ENCODE data around the gene SLC25A44.

SLC25A44 gene

GRCh38 chr1:156241311-156241811 is 47.5 kb downstream of the SLC25A44 start:
- DNase-seq (ENCODE audit: low read depth): peak; percentile 44

- DNase-seq (ENCODE audit: low read depth): no peak
Measured at GRCh38 chr1:156241926-156242325, 48.0 kb downstream of the SLC25A44 start, which contains the start of gene BGLAP. BGLAP (plus strand) TSS chr1:156242184; CDS start chr1:156242232, 48 bp downstream.

- DNase-seq (ENCODE audit: low read depth): no peak
Measured at GRCh38 chr1:156242738-156243137, 48.8 kb downstream of the SLC25A44 start.

GRCh38 chr1:156244126-156244525 is 50.2 kb downstream of the SLC25A44 start:
- no peak for DNase-seq (ENCODE audit: low read depth)

GRCh38 chr1:156244712-156245111 is 50.8 kb downstream of the SLC25A44 start:
- no peak for DNase-seq (ENCODE audit: low read depth)

- no peak for DNase-seq (ENCODE audit: low read depth)
Measured at GRCh38 chr1:156245451-156246232, 51.7 kb downstream of the SLC25A44 start.

- DNase-seq (ENCODE audit: low read depth): no peak
Measured at GRCh38 chr1:156246241-156246780, 52.4 kb downstream of the SLC25A44 start.

GRCh38 chr1:156246781-156247459 is 53.0 kb downstream of the SLC25A44 start:
- no peak for DNase-seq (ENCODE audit: low read depth)

GRCh38 chr1:156247460-156248322 is 53.8 kb downstream of the SLC25A44 start, which contains the start of gene PAQR6:
PAQR6 (minus strand) TSS chr1:156248056; CDS start chr1:156246731, 1,325 bp downstream.
- DNase-seq (ENCODE audit: low read depth): no peak

- DNase-seq (ENCODE audit: low read depth): no peak
Measured at GRCh38 chr1:156248323-156248683, 54.4 kb downstream of the SLC25A44 start.

- no peak for DNase-seq (ENCODE audit: low read depth)
Measured at GRCh38 chr1:156249593-156249992, 55.7 kb downstream of the SLC25A44 start.

GRCh38 chr1:156251527-156251926 is 57.6 kb downstream of the SLC25A44 start:
- no peak for DNase-seq (ENCODE audit: low read depth)

- DNase-seq (ENCODE audit: low read depth): no peak
Measured at GRCh38 chr1:156253634-156254033, 59.7 kb downstream of the SLC25A44 start.

- DNase-seq (ENCODE audit: low read depth): no peak
Measured at GRCh38 chr1:156257711-156258110, 63.8 kb downstream of the SLC25A44 start.

GRCh38 chr1:156258859-156259258 is 65.0 kb downstream of the SLC25A44 start:
- DNase-seq (ENCODE audit: low read depth): no peak

GRCh38 chr1:156259805-156260204 is 65.9 kb downstream of the SLC25A44 start:
- DNase-seq (ENCODE audit: low read depth): no peak

GRCh38 chr1:156260896-156261295 is 67.0 kb downstream of the SLC25A44 start:
- no peak for DNase-seq (ENCODE audit: low read depth)
